Breast epithelium (tissue), 3 donors: ENCODE results near the gene KRTAP4-4.

Experiments used
- CTCF ChIP-seq, 3 donors: fragments of 450-650 bp; IDR thresholded peaks; one replicate each; pipeline ENCODE4 v1.5.1; 2016 to 2017; ENCODE audit warnings: antibody characterized with exemption in 3 of 3, mild to moderate bottlenecking in 3 of 3, moderate library complexity in 3 of 3
- POLR2A ChIP-seq: fragments of 450-650 bp; IDR thresholded peaks from one replicate; pipeline ENCODE4 v1.6.1; 2016; ENCODE audit warnings: antibody characterized with exemption, mild to moderate bottlenecking, moderate library complexity
- POLR2AphosphoS5 ChIP-seq, 3 donors: sonication (generic); formaldehyde crosslinking; IDR thresholded peaks; one replicate each; pipeline ENCODE4 v1.6.1; 2017; ENCODE audit warnings: antibody characterized with exemption in 3 of 3

- TF ChIP-seq CTCF (IDR thresholded peaks at IDR 0.05) (no peak), POLR2A (no peak), POLR2AphosphoS5 (IDR thresholded peaks at IDR 0.05) (no peak)
These were observed 29.8 kb upstream of the KRTAP4-4 start for GRCh38 chr17:41190328-41190727.
